Measurements from ENCODE around the gene CDKAL1.

DNA sequence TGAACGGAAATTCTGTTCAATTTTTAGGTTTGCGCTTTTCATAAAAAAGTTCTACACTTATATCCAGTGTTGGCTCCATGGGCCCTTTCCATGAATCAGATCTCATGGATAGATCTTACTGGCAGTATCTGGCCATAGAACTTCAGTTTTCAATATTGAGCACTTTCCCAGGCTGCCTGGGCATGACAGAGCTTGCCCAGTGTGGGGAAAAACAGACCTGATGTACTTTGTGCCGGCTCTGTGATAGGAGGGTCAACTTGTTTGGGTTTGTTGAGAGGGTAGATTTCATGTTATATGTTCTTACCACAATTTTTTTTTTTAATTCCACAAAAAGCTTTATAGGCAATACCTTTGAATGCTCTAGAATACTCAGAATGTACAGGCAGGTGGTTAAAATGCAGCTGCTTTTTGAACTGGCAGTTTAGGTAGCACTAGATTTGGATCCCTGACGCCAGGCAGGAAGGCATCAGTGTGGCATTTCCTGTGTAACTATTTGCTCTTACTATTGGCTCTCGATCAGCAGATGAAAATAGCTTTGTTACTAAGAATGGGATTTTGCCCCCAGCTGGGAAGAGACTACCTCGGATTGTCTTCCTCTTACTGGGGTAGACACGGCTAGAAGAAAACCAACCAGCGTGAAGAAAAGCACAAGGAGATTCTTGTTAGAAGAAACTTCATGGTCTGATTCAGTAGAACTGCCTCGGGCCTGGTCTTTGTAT, 654.4 kb downstream of the CDKAL1 start:
- TF ChIP-seq, protein P1, sequence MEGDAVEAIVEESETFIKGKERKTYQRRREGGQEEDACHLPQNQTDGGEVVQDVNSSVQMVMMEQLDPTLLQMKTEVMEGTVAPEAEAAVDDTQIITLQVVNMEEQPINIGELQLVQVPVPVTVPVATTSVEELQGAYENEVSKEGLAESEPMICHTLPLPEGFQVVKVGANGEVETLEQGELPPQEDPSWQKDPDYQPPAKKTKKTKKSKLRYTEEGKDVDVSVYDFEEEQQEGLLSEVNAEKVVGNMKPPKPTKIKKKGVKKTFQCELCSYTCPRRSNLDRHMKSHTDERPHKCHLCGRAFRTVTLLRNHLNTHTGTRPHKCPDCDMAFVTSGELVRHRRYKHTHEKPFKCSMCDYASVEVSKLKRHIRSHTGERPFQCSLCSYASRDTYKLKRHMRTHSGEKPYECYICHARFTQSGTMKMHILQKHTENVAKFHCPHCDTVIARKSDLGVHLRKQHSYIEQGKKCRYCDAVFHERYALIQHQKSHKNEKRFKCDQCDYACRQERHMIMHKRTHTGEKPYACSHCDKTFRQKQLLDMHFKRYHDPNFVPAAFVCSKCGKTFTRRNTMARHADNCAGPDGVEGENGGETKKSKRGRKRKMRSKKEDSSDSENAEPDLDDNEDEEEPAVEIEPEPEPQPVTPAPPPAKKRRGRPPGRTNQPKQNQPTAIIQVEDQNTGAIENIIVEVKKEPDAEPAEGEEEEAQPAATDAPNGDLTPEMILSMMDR (IDR thresholded peaks at IDR 0.05), result no peak
- TF ChIP-seq POLR2A (IDR thresholded peaks at IDR 0.05), result no peak

All from vagina (tissue), 2 donors.